ENCODE results near the gene TMEM186. TPM values are rescaled to one million over a fixed set of nuclear protein-coding genes. Genes with fewer than 3 reads are reported as not detected.

Gene TMEM186
- total and polyA plus RNA-seq, 9 of the 15 experiments (the other 6 are each of a cell fraction or from before 2014, with no cell fraction given), result 10.1 to 33.4 (median 16.4) TPM

DNA sequence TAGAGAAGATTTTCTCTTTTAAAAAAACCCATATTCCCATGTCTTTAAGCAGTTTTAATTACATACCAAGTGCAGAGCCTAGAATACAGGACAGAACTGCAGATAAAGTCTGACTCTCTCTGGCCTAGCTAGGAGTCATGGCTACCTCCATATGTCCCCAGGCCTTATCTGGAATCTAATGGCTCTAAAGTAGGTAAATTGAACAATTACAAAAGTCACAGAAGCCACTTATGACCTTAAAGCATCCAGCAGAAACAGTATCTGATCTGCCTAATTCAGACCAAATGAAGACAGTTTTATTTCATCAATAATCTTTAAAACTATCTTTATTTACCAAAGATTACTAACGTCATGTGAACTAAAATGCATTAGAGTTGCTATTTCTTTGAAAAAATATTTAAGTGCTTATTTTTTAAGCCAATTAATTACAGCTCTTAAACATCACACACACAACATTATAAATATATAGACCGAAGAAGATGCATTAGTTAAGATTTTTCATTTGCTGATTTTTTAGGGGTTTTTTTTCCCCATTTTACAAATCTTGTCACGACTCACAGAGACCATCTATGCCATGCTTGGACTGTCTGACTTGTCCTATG, 28.9 kb upstream of the TMEM186 start (continued):
- TF ChIP-seq, protein P1, sequence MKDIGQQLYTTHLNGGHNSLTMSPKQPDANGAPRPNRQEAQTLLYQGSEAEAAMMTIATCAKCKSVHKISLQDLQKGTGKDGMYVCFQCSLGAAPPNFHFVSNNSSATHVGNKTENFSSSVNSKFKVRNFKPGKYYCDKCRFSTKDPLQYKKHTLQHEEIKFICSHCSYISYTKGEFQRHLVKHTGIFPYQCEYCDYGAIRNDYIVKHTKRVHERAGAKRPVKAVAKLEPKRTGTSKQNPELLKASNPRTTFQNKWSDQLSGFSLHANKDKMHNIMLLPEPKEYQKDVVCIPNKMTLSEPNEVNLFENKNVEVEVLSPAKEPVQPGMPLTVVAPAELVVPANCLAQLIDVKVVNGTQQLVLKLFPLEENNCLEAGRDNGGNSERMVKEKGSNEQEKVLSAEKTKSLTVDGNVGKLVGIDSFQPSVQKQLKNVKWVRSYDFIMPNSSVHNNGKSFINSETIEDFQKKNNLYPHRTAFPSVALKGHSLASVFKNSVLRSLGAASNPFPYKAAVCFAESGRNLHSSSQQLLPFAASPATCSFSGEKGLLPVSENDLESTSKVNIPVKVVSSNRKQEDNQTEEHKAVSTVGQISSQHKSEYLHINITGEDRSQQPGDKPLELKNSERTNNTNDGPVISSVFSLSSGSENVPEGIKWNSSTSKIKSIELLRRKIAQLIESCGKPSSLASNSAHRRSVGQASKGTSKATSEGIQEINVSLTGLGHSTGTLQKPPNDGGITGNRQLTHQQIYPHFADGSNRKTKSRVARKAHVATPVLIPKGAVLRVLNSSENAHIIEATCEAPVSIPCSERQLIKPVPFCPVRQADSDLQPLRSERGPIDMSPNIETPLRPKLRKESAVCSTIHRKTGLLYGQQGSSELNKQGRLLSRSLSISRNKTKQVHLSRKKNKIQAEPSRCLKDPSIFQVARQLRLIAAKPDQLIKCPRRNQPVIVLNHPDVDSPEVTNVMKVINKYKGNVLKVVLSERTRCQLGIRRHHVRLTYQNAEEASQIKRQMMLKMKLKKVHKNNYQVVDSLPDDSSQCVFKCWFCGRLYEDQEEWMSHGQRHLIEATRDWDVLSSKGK (CRISPR knock-in tag; IDR thresholded peaks at IDR 0.05), result no peak
- TF ChIP-seq ESRRB (CRISPR knock-in tag; IDR thresholded peaks at IDR 0.05; ENCODE audit: borderline replicate concordance) (no peak), ZNF551 (CRISPR knock-in tag; IDR thresholded peaks at IDR 0.05) (no peak), EGR1 (conservative IDR thresholded peaks at IDR 0.05) (no peak)

GRCh38 chr16:8822403-8822802, 25.0 kb upstream of the TMEM186 start:
- H3K9me3 ChIP-seq (replicated peaks; ENCODE audit: control insufficient read depth, insufficient read depth, low read depth, low read length), result no peaks in the 10 kb centered on the region
- H2AFZ ChIP-seq (ENCODE audit: low read depth, low read length), result no peak overlapping the region
- H3K27ac ChIP-seq (ENCODE audit: extremely low read depth, low read depth, low read length), result no peak overlapping the region
- no peaks in the 10 kb centered on the region for H4K20me1 ChIP-seq (replicated peaks; ENCODE audit: control insufficient read depth, insufficient read depth, low read length)
- H3K4me1 ChIP-seq (replicated peaks in 1 of 2; ENCODE audit: control insufficient read depth in 2 of 2, insufficient read depth in 2 of 2, low read length in 2 of 2), result no peaks in the 10 kb centered on the region
- no peaks in the 10 kb centered on the region for H3K27me3 ChIP-seq (ENCODE audit: control insufficient read depth in 2 of 2, insufficient read depth in 2 of 2, low read length in 2 of 2)
- H3K4me2 ChIP-seq (ENCODE audit: insufficient read depth, low read length), result no peak overlapping the region
- BruUV-seq (replicated peaks), result no TSS peak
- intact Hi-C loops (cut with micrococcal nuclease) (no loop called here), in situ Hi-C loops (cut with MboI) (no loop called here)
- WGBS (ENCODE audit: insufficient coverage, low coverage, missing lambda C conversion rate), result 96% methylated on average over 3 of the region's 3 CpGs
- FAIRE-seq, result no peak
- no peak for TF ChIP-seq RNF2 (IDR thresholded peaks at IDR 0.05)
- no peak for TF ChIP-seq HIVEP1 (CRISPR knock-in tag; IDR thresholded peaks at IDR 0.05)
- no peak for TF ChIP-seq MECOM (CRISPR knock-in tag; IDR thresholded peaks at IDR 0.05)
- TF ChIP-seq ATF1 (CRISPR knock-in tag; IDR thresholded peaks at IDR 0.05), result no peak
- TF ChIP-seq ATF1 (tag; IDR thresholded peaks at IDR 0.05), result no peak
- TF ChIP-seq, protein P2, sequence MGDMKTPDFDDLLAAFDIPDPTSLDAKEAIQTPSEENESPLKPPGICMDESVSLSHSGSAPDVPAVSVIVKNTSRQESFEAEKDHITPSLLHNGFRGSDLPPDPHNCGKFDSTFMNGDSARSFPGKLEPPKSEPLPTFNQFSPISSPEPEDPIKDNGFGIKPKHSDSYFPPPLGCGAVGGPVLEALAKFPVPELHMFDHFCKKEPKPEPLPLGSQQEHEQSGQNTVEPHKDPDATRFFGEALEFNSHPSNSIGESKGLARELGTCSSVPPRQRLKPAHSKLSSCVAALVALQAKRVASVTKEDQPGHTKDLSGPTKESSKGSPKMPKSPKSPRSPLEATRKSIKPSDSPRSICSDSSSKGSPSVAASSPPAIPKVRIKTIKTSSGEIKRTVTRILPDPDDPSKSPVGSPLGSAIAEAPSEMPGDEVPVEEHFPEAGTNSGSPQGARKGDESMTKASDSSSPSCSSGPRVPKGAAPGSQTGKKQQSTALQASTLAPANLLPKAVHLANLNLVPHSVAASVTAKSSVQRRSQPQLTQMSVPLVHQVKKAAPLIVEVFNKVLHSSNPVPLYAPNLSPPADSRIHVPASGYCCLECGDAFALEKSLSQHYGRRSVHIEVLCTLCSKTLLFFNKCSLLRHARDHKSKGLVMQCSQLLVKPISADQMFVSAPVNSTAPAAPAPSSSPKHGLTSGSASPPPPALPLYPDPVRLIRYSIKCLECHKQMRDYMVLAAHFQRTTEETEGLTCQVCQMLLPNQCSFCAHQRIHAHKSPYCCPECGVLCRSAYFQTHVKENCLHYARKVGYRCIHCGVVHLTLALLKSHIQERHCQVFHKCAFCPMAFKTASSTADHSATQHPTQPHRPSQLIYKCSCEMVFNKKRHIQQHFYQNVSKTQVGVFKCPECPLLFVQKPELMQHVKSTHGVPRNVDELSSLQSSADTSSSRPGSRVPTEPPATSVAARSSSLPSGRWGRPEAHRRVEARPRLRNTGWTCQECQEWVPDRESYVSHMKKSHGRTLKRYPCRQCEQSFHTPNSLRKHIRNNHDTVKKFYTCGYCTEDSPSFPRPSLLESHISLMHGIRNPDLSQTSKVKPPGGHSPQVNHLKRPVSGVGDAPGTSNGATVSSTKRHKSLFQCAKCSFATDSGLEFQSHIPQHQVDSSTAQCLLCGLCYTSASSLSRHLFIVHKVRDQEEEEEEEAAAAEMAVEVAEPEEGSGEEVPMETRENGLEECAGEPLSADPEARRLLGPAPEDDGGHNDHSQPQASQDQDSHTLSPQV (IDR thresholded peaks at IDR 0.05), result no peak
- no peak for TF ChIP-seq PYGO2 (tag; IDR thresholded peaks at IDR 0.05)
- ATAC-seq, result no peak
- DNase-seq (ENCODE audit: extremely low read depth in 1 of 4, low spot score in 3 of 4), result no peak
- ChIA-PET POLR2A (interaction anchor here (0.5 to 0.9 kb wide), 4 partner anchors 9 to 1125 kb away, joined by 3 read pairs; no protein-coding TSS in a partner anchor), CTCF (ENCODE audit: low intra/inter-chr PET ratio) (no interaction called here)
- H3K9ac ChIP-seq (ENCODE audit: insufficient read depth in 1 of 2, low read depth in 2 of 2, low read length in 2 of 2), result no peak overlapping the region
- H3K9me1 ChIP-seq (ENCODE audit: control insufficient read depth, insufficient read depth, low read length), result no peaks in the 10 kb centered on the region
- no peaks in the 10 kb centered on the region for H3K79me2 ChIP-seq (ENCODE audit: control insufficient read depth, insufficient read depth, low read length)
- no peak overlapping the region for H3K4me3 ChIP-seq
- peaks cover 82% of the 10 kb centered on the region for H3K36me3 ChIP-seq (ENCODE audit: control insufficient read depth, insufficient read depth, low read length)

All from K562 (cell line).